OCI-LY3 (cell line): ENCODE results near the gene ROR2.
A peak's percentile ranks its signal among the peaks of the same experiment; 100 is the strongest.

Experiments
- H2AFZ ChIP-seq: fragments of 200-600, 300-600 bp; shearing (Covaris generic); 2 replicates; pipeline ENCODE4 v1.6.0; 2014; ENCODE audit warnings: antibody characterized with exemption, low read depth, low read length
- H3K27ac ChIP-seq: fragments of 200-600, 300-600 bp; sonication (generic); 2 replicates; pipeline ENCODE4 v1.5.1; 2014; ENCODE audit warnings: mild to moderate bottlenecking, low read length, moderate library complexity, mixed read lengths
- H3K27me3 ChIP-seq: fragments of 200-600, 300-600 bp; sonication (generic); 2 replicates; pipeline ENCODE4 v1.6.1; 2014; ENCODE audit warnings: low read depth, low read length, mixed read lengths
- H3K36me3 ChIP-seq: fragments of 200-600, 300-600 bp; sonication (generic); replicated peaks from 2 replicates; pipeline ENCODE3; 2014; ENCODE audit warnings: low read depth, low read length, mixed read lengths
- H3K4me1 ChIP-seq: fragments of 300-600, 200-600 bp; sonication (generic); 2 replicates; pipeline ENCODE4 v1.6.1; 2014; ENCODE audit warnings: low read length, mixed read lengths
- H3K4me2 ChIP-seq: fragments of 200-600, 300-600 bp; sonication (generic); 2 replicates; pipeline ENCODE4 v1.6.1; 2014; ENCODE audit warnings: low read length, mixed read lengths
- H3K4me3 ChIP-seq: fragments of 300-600, 200-600 bp; sonication (generic); 2 replicates; pipeline ENCODE4 v1.5.1; 2014; ENCODE audit warnings: antibody characterized with exemption, mild to moderate bottlenecking, low read length, moderate library complexity
- H3K79me2 ChIP-seq: fragments of 300-600, 200-600 bp; shearing (Covaris generic); 2 replicates; pipeline ENCODE4 v1.6.1; 2014; ENCODE audit warnings: mild to moderate bottlenecking, low read length, mixed read lengths
- H3K9ac ChIP-seq: fragments of 300-600, 200-600 bp; shearing (Covaris generic); 2 replicates; pipeline ENCODE4 v1.6.0; 2014; ENCODE audit warnings: mild to moderate bottlenecking, low read length, moderate library complexity
- H3K9me3 ChIP-seq: fragments of 200-600, 300-600 bp; shearing (Covaris generic); 2 replicates; pipeline ENCODE4 v1.6.1; 2014; ENCODE audit warnings: low read length, mixed read lengths; ENCODE audit not compliant: insufficient read depth
- H4K20me1 ChIP-seq: fragments of 200-600, 300-600 bp; sonication (generic); 2 replicates; pipeline ENCODE4 v1.6.1; 2016; ENCODE audit warnings: low read length, mixed read lengths; ENCODE audit not compliant: insufficient read depth
- CTCF ChIP-seq: fragments of 200-600, 300-600 bp; sonication (generic); IDR thresholded peaks from 2 replicates; pipeline ENCODE4 v1.5.1; 2014; ENCODE audit warnings: antibody characterized with exemption, low read length, low read depth
- EZH2phosphoT487 ChIP-seq: fragments of 200-600 bp; shearing (Covaris generic); IDR thresholded peaks from 2 replicates; pipeline ENCODE4 v1.6.1; 2018; ENCODE audit warnings: antibody characterized with exemption, mixed run types, low read depth

The ROR2 gene

GRCh38 chr9:91736311-91736710, 213.7 kb downstream of the ROR2 start:
- H3K9ac ChIP-seq = no peak overlapping the region
- H3K36me3 ChIP-seq = no peaks in the 10 kb centered on the region
- no peak overlapping the region for H2AFZ ChIP-seq
- H3K4me3 ChIP-seq = no peak overlapping the region
- peaks cover 4% of the 10 kb centered on the region; the same call in 1 of the 2 replicates for H3K4me1 ChIP-seq
- TF ChIP-seq EZH2phosphoT487 = no peak
- TF ChIP-seq CTCF = no peak
- H3K79me2 ChIP-seq = no peaks in the 10 kb centered on the region
- H3K27me3 ChIP-seq = peaks cover 31% of the 10 kb centered on the region
- no peak overlapping the region for H3K27ac ChIP-seq
- no peaks in the 10 kb centered on the region for H3K9me3 ChIP-seq
- H3K4me2 ChIP-seq = no peak overlapping the region
- H4K20me1 ChIP-seq = no peaks in the 10 kb centered on the region

- Histone ChIP-seq H4K20me1 (no peaks in the 10 kb centered on the region), H3K4me1 (peaks cover 4% of the 10 kb centered on the region; the same call in 1 of the 2 replicates), H3K27me3 (peaks cover 31% of the 10 kb centered on the region), H3K27ac (no peak overlapping the region), H3K9me3 (no peaks in the 10 kb centered on the region), H3K4me3 (no peak overlapping the region), H3K9ac (no peak overlapping the region), H3K36me3 (no peaks in the 10 kb centered on the region), H3K79me2 (no peaks in the 10 kb centered on the region), H3K4me2 (no peak overlapping the region), H2AFZ (no peak overlapping the region)
- TF ChIP-seq CTCF = no peak
These were observed 215.0 kb downstream of the ROR2 start for GRCh38 chr9:91735049-91735448.

GRCh38 chr9:91734371-91734981, 215.6 kb downstream of the ROR2 start:
- TF ChIP-seq CTCF (peak; percentile 93), EZH2phosphoT487 (no peak)
- H4K20me1 ChIP-seq = no peaks in the 10 kb centered on the region

GRCh38 chr9:91733006-91733624, 216.9 kb downstream of the ROR2 start:
- Histone ChIP-seq H3K79me2 (no peaks in the 10 kb centered on the region), H3K27me3 (peaks cover 28% of the 10 kb centered on the region), H3K27ac (no peak overlapping the region), H3K4me2 (no peak overlapping the region), H3K9me3 (no peaks in the 10 kb centered on the region), H3K4me1 (peaks cover 4% of the 10 kb centered on the region; the same call in 1 of the 2 replicates), H3K4me3 (no peak overlapping the region), H2AFZ (no peak overlapping the region), H4K20me1 (no peaks in the 10 kb centered on the region), H3K36me3 (no peaks in the 10 kb centered on the region), H3K9ac (no peak overlapping the region)
- TF ChIP-seq EZH2phosphoT487 (no peak), CTCF (no peak)

More at GRCh38 chr9:91734371-91734981, 215.6 kb downstream of the ROR2 start:
- no peak overlapping the region for H3K9ac ChIP-seq
- H3K9me3 ChIP-seq = no peaks in the 10 kb centered on the region
- peaks cover 4% of the 10 kb centered on the region; the same call in 1 of the 2 replicates for H3K4me1 ChIP-seq
- H3K4me3 ChIP-seq = no peak overlapping the region
- H3K27me3 ChIP-seq = peaks cover 30% of the 10 kb centered on the region
- H2AFZ ChIP-seq = no peak overlapping the region
- H3K27ac ChIP-seq = no peak overlapping the region
- no peak overlapping the region for H3K4me2 ChIP-seq
- no peaks in the 10 kb centered on the region for H3K79me2 ChIP-seq
- no peaks in the 10 kb centered on the region for H3K36me3 ChIP-seq
